Upper lobe of right lung (tissue), 1 donor: ENCODE results near the gene CHST8. TPM values are rescaled to one million over a fixed set of nuclear protein-coding genes. Genes with fewer than 3 reads are reported as not detected.

Experiments used
- ATAC-seq: fragments of 200-7000 bp; cut with Tn5 transposase; one replicate; pipeline ENCODE4 v1.9.1; 2020; ENCODE audit warnings: mild to moderate bottlenecking, moderate library complexity
- DNase-seq: peaks from one replicate; pipeline ENCODE4 v3.0.0-alpha.2; 2020
- H3K27ac ChIP-seq: fragments of 200-600 bp; one replicate; pipeline ENCODE4 v1.8.0; 2022
- H3K27me3 ChIP-seq: fragments of 200-600 bp; one replicate; pipeline ENCODE4 v1.8.0; 2022; ENCODE audit warnings: mild to moderate bottlenecking
- H3K36me3 ChIP-seq: fragments of 200-600 bp; one replicate; pipeline ENCODE4 v1.8.0; 2022
- H3K4me1 ChIP-seq: fragments of 200-600 bp; one replicate; pipeline ENCODE4 v1.8.0; 2022
- H3K4me3 ChIP-seq: fragments of 200-600 bp; one replicate; pipeline ENCODE4 v1.8.0; 2022; ENCODE audit warnings: mild to moderate bottlenecking
- H3K9me3 ChIP-seq: fragments of 200-600 bp; one replicate; pipeline ENCODE4 v1.8.0; 2022
- intact Hi-C: fragments of 100-400 bp; cut with DNase I; formaldehyde crosslinking; loops from one replicate; pipeline ENCODE4 v1.11.0; 2022
- total RNA-seq: library from RNA; stranded (reverse); fragmentation: NEBNext Ultra II Directional; extraction: Animal tissue kit (Norgen Biotek cat#: 25700); gene quantifications from one replicate; pipeline ENCODE4 v1.2.1, GENCODE V29; 2021
- TF ChIP-seq, protein P1 (sequence below): fragments of 200-600 bp; IDR thresholded peaks from one replicate; pipeline ENCODE4 v1.8.0; 2022; ENCODE audit warnings: antibody characterized with exemption
- donor health status: DM: no; HTN: yes; CAD: no; lungs with severe emphysema.

CHST8 gene
- total RNA-seq, 1 donor from 2014 or later, result 0.64 TPM

DNA sequence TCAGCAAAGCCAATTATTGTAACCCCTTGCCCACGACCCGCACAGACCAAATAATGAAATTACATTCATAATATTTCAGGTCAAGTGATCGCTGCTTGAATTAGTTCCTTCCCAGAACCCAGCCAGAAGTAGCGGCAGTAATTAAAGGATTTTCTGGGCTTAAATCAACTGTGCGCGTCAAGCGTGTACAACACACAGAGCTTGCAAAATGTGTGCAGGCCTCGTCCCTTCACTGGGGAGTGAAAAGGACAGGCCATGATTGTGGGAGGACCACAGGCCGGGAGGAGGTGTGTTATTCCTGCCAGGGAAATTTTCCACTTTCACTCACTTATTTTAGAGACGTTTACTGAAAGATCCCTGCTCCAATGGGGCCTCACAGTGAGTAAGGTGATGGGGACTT lies 84.9 kb downstream of the CHST8 start:
- Histone ChIP-seq H3K4me3 (no peak overlapping the region), H3K36me3 (no peaks in the 10 kb centered on the region), H3K9me3 (no peaks in the 10 kb centered on the region), H3K27ac (no peak overlapping the region), H3K4me1 (no peaks in the 10 kb centered on the region), H3K27me3 (peaks cover 4% of the 10 kb centered on the region)
- DNase-seq, result no peak
- no peak for ATAC-seq
- TF ChIP-seq, protein P1, sequence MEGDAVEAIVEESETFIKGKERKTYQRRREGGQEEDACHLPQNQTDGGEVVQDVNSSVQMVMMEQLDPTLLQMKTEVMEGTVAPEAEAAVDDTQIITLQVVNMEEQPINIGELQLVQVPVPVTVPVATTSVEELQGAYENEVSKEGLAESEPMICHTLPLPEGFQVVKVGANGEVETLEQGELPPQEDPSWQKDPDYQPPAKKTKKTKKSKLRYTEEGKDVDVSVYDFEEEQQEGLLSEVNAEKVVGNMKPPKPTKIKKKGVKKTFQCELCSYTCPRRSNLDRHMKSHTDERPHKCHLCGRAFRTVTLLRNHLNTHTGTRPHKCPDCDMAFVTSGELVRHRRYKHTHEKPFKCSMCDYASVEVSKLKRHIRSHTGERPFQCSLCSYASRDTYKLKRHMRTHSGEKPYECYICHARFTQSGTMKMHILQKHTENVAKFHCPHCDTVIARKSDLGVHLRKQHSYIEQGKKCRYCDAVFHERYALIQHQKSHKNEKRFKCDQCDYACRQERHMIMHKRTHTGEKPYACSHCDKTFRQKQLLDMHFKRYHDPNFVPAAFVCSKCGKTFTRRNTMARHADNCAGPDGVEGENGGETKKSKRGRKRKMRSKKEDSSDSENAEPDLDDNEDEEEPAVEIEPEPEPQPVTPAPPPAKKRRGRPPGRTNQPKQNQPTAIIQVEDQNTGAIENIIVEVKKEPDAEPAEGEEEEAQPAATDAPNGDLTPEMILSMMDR, result no peak
- intact Hi-C loops, result no loop called here

DNA sequence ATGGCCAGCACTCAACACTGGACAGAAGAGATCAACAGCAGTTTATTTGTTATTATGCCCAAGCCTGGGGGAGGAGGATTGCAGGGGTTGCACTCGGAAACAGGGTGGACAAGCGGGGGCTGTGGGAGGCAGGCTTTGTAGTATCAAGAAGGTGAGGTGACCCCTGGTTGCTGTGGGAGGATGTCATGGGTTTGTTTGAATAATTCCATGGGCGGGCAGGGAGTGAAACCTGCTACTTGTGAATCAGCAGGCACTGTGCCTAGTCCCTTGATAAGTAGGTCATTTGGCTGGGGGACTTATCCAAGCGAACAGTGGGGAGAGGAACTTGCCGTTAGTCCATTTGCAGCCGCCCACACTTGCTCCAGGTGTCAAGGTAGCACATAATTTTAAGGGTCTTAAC lies 90.5 kb downstream of the CHST8 start:
- DNase-seq (peak; percentile 20), ATAC-seq (no peak)
- TF ChIP-seq, protein P1, result no peak
- no peak overlapping the region for H3K4me3 ChIP-seq
- intact Hi-C loops, result no loop called here
- H3K9me3 ChIP-seq, result no peaks in the 10 kb centered on the region
- peaks cover 5% of the 10 kb centered on the region for H3K27me3 ChIP-seq
- no peak overlapping the region for H3K27ac ChIP-seq
- H3K4me1 ChIP-seq, result no peaks in the 10 kb centered on the region
- H3K36me3 ChIP-seq, result no peaks in the 10 kb centered on the region

DNA sequence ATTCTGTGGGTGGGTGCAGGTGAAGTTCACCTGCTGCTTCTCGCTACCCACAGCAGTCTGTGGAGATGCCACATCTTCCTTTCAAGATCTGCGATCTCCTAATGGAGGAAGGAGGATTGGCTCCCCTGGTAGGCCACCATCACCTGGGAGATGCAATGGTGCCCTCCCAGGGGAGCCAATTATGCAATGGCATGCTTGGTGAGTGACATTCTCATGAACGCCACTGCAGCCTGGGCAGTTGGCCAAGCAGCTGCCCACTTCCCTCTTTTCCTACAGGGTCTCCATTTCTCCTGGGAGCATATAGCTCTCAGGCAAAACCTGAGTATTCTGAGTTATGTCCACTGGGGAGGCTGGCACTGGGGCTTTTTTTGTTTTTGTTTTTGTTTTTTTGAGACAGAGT lies 91.4 kb downstream of the CHST8 start:
- intact Hi-C loops, result no loop called here
- no peak for ATAC-seq
- peaks cover 5% of the 10 kb centered on the region for H3K27me3 ChIP-seq
- no peaks in the 10 kb centered on the region for H3K4me1 ChIP-seq
- TF ChIP-seq, protein P1, result no peak
- H3K36me3 ChIP-seq, result no peaks in the 10 kb centered on the region
- H3K27ac ChIP-seq, result no peak overlapping the region
- DNase-seq, result no peak
- no peaks in the 10 kb centered on the region for H3K9me3 ChIP-seq
- no peak overlapping the region for H3K4me3 ChIP-seq

DNA sequence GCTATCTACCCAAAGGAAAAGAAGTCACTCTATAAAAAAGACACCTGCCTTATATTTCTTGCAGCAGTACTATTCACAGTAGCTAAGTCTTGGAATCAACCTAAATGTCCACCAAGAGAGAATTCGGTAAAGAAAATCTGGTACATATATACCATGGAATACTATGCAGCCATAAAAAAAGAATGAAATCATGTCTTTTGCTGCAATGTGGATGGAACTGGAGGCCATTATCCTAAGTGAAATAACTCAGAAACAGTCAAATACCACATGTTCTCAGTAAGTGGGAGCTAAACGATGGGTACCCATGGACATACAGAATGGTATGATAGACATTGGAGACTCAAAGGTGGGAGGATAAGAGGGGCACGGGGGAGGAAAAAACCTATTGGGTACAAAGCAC lies 92.4 kb downstream of the CHST8 start:
- no peak for ATAC-seq
- TF ChIP-seq, protein P1, result no peak

DNA sequence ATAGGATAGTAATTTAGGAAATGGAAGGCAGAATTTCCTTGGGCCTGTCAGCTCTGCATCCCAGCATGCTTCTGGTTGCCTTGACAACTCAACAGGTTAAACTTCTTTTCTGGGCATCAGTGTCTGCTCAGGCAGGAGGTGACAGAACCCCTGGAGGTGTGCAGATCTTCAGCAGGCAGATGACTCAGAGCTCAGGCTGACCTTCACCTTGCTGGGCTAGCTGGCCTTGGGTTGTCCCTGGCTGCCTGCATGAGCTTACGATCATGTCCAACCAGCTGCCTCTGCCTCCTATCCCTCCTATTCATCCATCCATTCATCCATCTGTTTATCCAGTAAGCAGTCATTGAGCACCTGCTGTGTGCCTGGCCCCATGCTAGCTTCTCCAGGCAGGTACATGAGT lies 93.7 kb downstream of the CHST8 start:
- TF ChIP-seq, protein P1, result no peak
- H3K27ac ChIP-seq, result no peak overlapping the region
- no peak overlapping the region for H3K4me3 ChIP-seq
- H3K27me3 ChIP-seq, result peaks cover 6% of the 10 kb centered on the region
- ATAC-seq (no peak), DNase-seq (peak; percentile 33)
- H3K36me3 ChIP-seq, result no peaks in the 10 kb centered on the region
- H3K4me1 ChIP-seq, result no peaks in the 10 kb centered on the region
- H3K9me3 ChIP-seq, result no peaks in the 10 kb centered on the region
- intact Hi-C loops, result no loop called here

More for the DNA sequence above, 92.4 kb downstream of the CHST8 start:
- Histone ChIP-seq H3K9me3 (no peaks in the 10 kb centered on the region), H3K27ac (no peak overlapping the region), H3K36me3 (no peaks in the 10 kb centered on the region), H3K4me3 (no peak overlapping the region), H3K27me3 (peaks cover 5% of the 10 kb centered on the region), H3K4me1 (no peaks in the 10 kb centered on the region)
- DNase-seq, result no peak
- intact Hi-C loops, result no loop called here

DNA sequence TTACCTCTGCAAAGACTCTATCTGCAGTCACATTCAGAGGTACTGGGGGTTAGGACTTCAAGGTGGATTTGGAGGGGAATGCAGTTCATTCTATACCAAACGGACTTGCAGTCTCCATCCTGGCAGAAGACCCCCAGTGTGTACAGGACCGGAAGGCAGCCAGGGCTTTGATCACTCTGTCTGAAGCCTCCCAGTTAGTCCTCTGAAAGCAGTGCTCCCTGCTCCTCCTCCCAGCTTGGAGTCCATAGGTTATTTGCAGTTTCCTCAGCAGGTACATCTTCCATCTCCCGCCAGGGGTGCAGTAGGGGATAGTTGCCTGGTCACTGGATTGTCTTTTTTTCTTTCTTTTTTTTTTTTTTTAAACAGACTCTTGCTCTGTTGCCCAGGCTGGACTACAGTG lies 96.1 kb downstream of the CHST8 start:
- Histone ChIP-seq H3K27me3 (peaks cover 4% of the 10 kb centered on the region), H3K36me3 (no peaks in the 10 kb centered on the region), H3K27ac (no peak overlapping the region), H3K9me3 (no peaks in the 10 kb centered on the region), H3K4me3 (no peak overlapping the region), H3K4me1 (no peaks in the 10 kb centered on the region)
- DNase-seq, result no peak
- no peak for ATAC-seq
- intact Hi-C loops, result no loop called here
- TF ChIP-seq, protein P1, result no peak
